GM10266 (cell line): ENCODE results near the gene PTPRM.

Experiments used
- DNase-seq: peaks from one replicate; pipeline ENCODE4 v3.0.0; 2012; ENCODE audit errors: extremely low spot score
- TF ChIP-seq, protein P1 (sequence below): IDR thresholded peaks from 2 replicates; pipeline ENCODE4 v1.5.1; 2012; ENCODE audit warnings: mild to moderate bottlenecking, low read depth; ENCODE audit not compliant: control insufficient read depth, insufficient read depth; ENCODE audit errors: missing control alignments

Gene PTPRM

DNA sequence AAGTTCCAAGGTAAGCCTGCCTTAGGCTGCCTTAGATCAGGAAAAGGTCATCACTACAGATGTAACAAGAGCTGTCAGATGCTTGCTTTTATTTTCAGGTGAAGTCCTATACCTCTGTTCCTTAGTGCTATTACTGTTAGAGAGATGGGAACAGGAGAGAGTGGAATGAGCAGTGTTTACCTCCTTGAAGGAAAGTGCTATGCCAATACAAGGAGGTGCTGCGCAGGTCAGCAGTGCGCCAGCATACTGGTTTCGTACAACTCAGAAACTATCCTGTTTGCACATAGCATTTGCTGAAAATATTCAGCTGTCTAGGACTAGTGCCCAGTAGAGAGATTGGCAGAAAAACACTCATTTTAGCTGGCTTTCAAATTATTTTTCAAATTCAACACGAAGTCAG, 629.1 kb downstream of the PTPRM start:
- no peak for DNase-seq
- TF ChIP-seq, protein P1, sequence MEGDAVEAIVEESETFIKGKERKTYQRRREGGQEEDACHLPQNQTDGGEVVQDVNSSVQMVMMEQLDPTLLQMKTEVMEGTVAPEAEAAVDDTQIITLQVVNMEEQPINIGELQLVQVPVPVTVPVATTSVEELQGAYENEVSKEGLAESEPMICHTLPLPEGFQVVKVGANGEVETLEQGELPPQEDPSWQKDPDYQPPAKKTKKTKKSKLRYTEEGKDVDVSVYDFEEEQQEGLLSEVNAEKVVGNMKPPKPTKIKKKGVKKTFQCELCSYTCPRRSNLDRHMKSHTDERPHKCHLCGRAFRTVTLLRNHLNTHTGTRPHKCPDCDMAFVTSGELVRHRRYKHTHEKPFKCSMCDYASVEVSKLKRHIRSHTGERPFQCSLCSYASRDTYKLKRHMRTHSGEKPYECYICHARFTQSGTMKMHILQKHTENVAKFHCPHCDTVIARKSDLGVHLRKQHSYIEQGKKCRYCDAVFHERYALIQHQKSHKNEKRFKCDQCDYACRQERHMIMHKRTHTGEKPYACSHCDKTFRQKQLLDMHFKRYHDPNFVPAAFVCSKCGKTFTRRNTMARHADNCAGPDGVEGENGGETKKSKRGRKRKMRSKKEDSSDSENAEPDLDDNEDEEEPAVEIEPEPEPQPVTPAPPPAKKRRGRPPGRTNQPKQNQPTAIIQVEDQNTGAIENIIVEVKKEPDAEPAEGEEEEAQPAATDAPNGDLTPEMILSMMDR: no peak

DNA sequence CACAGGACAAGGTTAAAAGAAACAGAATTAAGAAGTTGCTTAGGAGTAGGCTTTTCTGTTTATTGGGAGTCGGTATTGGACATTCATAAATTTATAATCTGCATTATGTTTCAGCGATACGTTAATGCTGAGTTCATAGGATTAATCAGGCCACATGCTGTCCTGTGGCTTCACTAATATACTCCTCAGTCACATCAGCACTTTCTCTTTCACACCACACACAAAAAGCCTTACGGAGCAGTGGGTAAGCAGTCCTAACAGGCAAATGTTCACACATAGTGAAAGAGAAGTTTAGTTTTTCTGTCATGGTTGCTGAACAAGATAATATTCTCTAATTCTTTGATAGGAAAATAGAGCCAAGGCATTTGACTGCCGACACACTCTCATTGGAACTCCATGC, 630.4 kb downstream of the PTPRM start:
- no peak for DNase-seq
- TF ChIP-seq, protein P1: no peak

DNA sequence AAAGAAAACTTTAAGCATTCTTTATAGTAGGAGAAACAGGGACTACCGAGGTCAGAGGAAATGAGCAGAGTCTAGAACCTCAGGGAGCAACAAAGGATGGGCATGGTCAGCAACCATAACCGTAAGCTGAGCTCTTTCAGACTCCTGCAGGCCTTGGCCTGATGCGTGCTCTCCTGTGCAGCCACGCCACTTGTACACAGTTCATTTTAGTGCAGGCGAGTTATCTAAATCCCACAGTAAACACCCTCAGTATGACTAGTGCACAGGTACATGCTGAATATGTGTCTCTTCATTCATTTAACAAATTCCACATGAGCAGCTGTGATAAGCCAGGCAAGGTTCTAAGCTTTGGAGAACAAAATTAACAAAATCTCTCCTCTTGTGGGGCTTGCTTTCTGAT, 640.9 kb downstream of the PTPRM start:
- TF ChIP-seq, protein P1: no peak
- DNase-seq: no peak

DNA sequence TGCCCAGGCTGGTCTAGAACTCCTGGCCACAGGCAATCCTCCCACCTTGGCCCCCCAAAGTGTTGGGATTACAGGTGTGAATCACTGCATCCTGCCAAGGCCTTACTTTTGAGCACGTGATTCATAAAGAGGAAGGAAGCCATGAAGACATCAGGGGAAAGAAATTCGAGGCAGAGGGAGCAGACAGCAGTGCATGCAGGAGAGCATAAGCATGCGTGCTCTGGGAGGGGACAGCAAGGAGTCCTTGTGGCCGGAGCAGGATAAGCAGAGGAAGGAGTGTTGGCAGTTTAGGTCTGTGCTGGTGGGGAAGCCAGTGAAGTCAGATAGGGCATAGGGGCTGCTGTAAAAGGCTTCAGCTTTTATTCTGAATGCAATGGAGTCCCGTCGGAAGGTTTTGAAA, 641.6 kb downstream of the PTPRM start:
- DNase-seq: no peak
- TF ChIP-seq, protein P1: no peak

DNA sequence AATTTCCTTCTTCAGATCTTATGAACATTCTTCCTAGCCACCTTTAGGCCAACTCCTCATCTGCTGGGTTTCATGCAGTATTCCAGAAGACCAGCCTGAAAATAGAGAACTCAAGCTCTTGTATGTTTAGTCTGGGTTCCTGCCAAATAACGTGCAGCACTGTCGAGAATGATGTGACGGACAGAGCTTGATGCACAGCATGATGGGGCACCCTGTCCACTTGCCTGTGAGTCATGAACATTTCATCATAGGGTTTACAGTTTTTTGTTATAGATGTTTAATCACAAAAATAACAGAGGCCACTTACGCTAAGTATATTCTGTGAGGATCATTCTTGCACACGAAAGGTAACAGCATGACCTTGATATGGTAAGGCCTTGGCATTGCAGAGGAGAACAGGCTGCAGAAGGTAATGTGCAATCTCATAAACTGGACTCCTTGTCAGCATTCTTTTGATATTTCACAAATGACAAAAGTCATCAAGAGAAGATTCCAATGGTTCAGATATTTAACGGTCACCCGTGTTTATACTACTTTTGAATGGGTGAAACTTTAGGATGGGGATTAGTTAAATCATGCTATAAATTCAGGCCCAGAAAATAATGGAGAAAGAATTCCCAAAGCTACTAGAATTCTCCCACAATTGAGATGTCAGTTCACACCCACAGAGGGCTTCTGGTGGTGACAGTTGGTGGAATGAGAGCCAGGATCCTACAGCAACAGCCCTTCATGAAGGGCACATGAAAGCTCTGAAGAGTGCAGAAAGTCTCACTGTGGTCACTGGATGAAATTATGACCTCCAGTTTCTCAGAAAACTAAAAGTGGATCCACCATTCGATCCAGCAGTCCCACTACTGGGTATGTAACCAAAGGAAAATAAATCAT, 646.0 kb downstream of the PTPRM start:
- DNase-seq: no peak
- TF ChIP-seq, protein P1: no peak

DNA sequence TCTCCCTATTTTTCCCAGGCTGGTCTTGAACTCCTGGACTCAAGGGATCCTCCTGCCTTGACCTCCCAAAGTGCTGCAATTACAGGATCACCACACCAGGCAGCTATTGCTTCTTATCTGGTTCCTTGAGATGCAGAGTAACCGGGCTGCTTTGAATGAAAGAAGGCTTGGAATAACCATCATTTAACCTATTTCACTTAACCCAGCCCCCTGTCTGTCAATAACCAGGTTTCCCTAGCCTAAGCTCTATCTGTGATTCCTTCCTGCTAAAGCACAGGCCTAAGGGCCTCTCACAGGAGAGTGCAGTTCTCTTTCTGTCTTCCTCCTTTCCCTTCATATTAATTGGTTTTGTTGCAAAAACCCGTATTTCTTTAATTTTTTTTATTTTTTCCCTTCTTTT, 648.6 kb downstream of the PTPRM start:
- no peak for DNase-seq
- TF ChIP-seq, protein P1: no peak

DNA sequence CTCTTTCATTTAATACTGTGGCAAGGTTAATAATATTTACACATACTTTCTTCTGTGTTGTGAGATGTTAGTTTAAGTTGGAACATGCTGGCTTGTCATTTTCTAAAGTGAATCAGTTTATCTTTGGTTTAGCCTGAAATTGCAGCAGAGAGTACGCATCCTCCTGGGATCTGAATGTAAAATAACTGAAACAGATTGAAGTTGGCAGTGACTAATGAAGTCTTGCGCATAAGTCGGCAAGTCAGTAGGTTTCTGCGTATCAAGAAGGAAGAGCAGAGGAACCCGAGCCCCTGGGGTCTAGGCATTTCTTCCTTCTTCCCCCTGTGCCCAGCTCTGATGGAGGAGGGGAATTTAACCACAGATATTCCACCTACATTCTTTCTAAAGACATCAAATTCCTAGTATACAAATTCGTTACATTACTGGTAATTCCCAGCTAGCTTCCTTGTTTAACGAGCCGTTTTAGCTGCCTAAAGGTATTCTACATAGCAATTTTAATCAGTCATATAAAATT, 650.0 kb downstream of the PTPRM start:
- no peak for DNase-seq
- TF ChIP-seq, protein P1: no peak
